ENCODE data around the gene SYCE3. TPM values are rescaled to one million over a fixed set of nuclear protein-coding genes. Genes with fewer than 3 reads are reported as not detected.
"Not testable (repeated sequence)": the region's sequence is repeated elsewhere in the genome, so short reads cannot be mapped to it uniquely, and the experiment has no call there.

SYCE3 gene
- total RNA-seq, 1 experiment from 2014 or later, result not detected

GRCh38 chr22:50523806-50524675 lies 38.7 kb downstream of the SYCE3 start:
- H3K4me3 ChIP-seq, result peak overlapping the region; percentile 53
- no peak overlapping the region for H3K27ac ChIP-seq
- peaks cover 22% of the 10 kb centered on the region for H3K4me1 ChIP-seq (replicated peaks)
- no peaks in the 10 kb centered on the region for H3K27me3 ChIP-seq (replicated peaks)
- H3K9me3 ChIP-seq (replicated peaks), result no peaks in the 10 kb centered on the region; the same call in 1 of the 2 replicates
- DNase-seq (ENCODE audit: low read depth in 1 of 2, low spot score in 2 of 2), result no peak
- H3K36me3 ChIP-seq, result peaks cover 57% of the 10 kb centered on the region

GRCh38 chr22:50523458-50523805 lies 39.3 kb downstream of the SYCE3 start:
- H3K27ac ChIP-seq, result no peak overlapping the region
- H3K36me3 ChIP-seq, result peaks cover 64% of the 10 kb centered on the region
- H3K27me3 ChIP-seq (replicated peaks), result no peaks in the 10 kb centered on the region
- H3K4me1 ChIP-seq (replicated peaks), result peaks cover 22% of the 10 kb centered on the region
- no peak overlapping the region for H3K4me3 ChIP-seq
- no peak for DNase-seq (ENCODE audit: low read depth in 1 of 2, low spot score in 2 of 2)
- H3K9me3 ChIP-seq (replicated peaks), result no peaks in the 10 kb centered on the region

GRCh38 chr22:50522806-50523438 lies 39.8 kb downstream of the SYCE3 start:
- no peak overlapping the region for H3K4me3 ChIP-seq
- DNase-seq (ENCODE audit: low read depth in 1 of 2, low spot score in 2 of 2), result no peak
- no peaks in the 10 kb centered on the region for H3K9me3 ChIP-seq (replicated peaks)
- peaks cover 69% of the 10 kb centered on the region for H3K36me3 ChIP-seq
- no peaks in the 10 kb centered on the region for H3K27me3 ChIP-seq (replicated peaks)
- peaks cover 22% of the 10 kb centered on the region for H3K4me1 ChIP-seq (replicated peaks)
- no peak overlapping the region for H3K27ac ChIP-seq

- Histone ChIP-seq H3K36me3 (peaks cover 75% of the 10 kb centered on the region), H3K27me3 (replicated peaks) (no peaks in the 10 kb centered on the region), H3K27ac (no peak overlapping the region), H3K4me1 (replicated peaks) (peaks cover 22% of the 10 kb centered on the region), H3K4me3 (no peak overlapping the region), H3K9me3 (replicated peaks) (no peaks in the 10 kb centered on the region)
- DNase-seq (ENCODE audit: low read depth in 1 of 2, low spot score in 2 of 2), result no peak
These were observed 40.4 kb downstream of the SYCE3 start for GRCh38 chr22:50522208-50522805.

GRCh38 chr22:50521710-50522109 lies 41.0 kb downstream of the SYCE3 start:
- H3K27me3 ChIP-seq (replicated peaks), result no peaks in the 10 kb centered on the region
- no peak for DNase-seq (ENCODE audit: low read depth in 1 of 2, low spot score in 2 of 2)
- H3K36me3 ChIP-seq, result peaks cover 81% of the 10 kb centered on the region
- H3K4me3 ChIP-seq, result no peak overlapping the region
- H3K27ac ChIP-seq, result no peak overlapping the region
- H3K4me1 ChIP-seq (replicated peaks), result peaks cover 19% of the 10 kb centered on the region
- no peaks in the 10 kb centered on the region for H3K9me3 ChIP-seq (replicated peaks)

- DNase-seq (ENCODE audit: low read depth in 1 of 2, low spot score in 2 of 2), result no peak
- H3K4me1 ChIP-seq (replicated peaks), result peaks cover 12% of the 10 kb centered on the region
- H3K9me3 ChIP-seq (replicated peaks), result no peaks in the 10 kb centered on the region
- H3K27me3 ChIP-seq (replicated peaks), result no peaks in the 10 kb centered on the region
- H3K27ac ChIP-seq, result no peak overlapping the region
- H3K36me3 ChIP-seq, result peaks cover 85% of the 10 kb centered on the region
- no peak overlapping the region for H3K4me3 ChIP-seq
These were observed 41.8 kb downstream of the SYCE3 start for GRCh38 chr22:50520826-50521453.

- DNase-seq (ENCODE audit: low read depth in 1 of 2, low spot score in 2 of 2); H3K9me3 ChIP-seq (replicated peaks); H3K27me3 ChIP-seq (replicated peaks); H3K4me3 ChIP-seq; H3K27ac ChIP-seq: not testable (repeated sequence)
- peaks cover 11% of the 10 kb centered on the region for H3K4me1 ChIP-seq (replicated peaks)
- H3K36me3 ChIP-seq, result peaks cover 84% of the 10 kb centered on the region
These were observed 42.5 kb downstream of the SYCE3 start for GRCh38 chr22:50520184-50520583.

GRCh38 chr22:50519151-50519550 lies 43.6 kb downstream of the SYCE3 start:
- Histone ChIP-seq H3K4me3 (no peak overlapping the region), H3K36me3 (peaks cover 74% of the 10 kb centered on the region), H3K27me3 (replicated peaks) (no peaks in the 10 kb centered on the region), H3K9me3 (replicated peaks) (no peaks in the 10 kb centered on the region), H3K4me1 (replicated peaks) (peaks cover under 1% of the 10 kb centered on the region), H3K27ac (no peak overlapping the region)
- DNase-seq (ENCODE audit: low read depth in 1 of 2, low spot score in 2 of 2), result no peak

- Histone ChIP-seq H3K27me3 (replicated peaks) (no peaks in the 10 kb centered on the region), H3K4me3 (no peak overlapping the region), H3K4me1 (replicated peaks) (no peaks in the 10 kb centered on the region), H3K27ac (no peak overlapping the region), H3K9me3 (replicated peaks) (no peaks in the 10 kb centered on the region), H3K36me3 (peaks cover 69% of the 10 kb centered on the region)
- DNase-seq (ENCODE audit: low read depth in 1 of 2, low spot score in 2 of 2), result no peak
These were observed 44.1 kb downstream of the SYCE3 start for GRCh38 chr22:50518606-50519005.

- Histone ChIP-seq H3K9me3 (replicated peaks) (no peaks in the 10 kb centered on the region), H3K4me3 (no peak overlapping the region), H3K4me1 (replicated peaks) (no peaks in the 10 kb centered on the region), H3K27ac (no peak overlapping the region), H3K27me3 (replicated peaks) (no peaks in the 10 kb centered on the region), H3K36me3 (peaks cover 62% of the 10 kb centered on the region)
- no peak for DNase-seq (ENCODE audit: low read depth in 1 of 2, low spot score in 2 of 2)
These were observed 45.0 kb downstream of the SYCE3 start for GRCh38 chr22:50517495-50518260.

GRCh38 chr22:50516891-50517290 lies 45.8 kb downstream of the SYCE3 start:
- Histone ChIP-seq H3K27me3 (replicated peaks) (no peaks in the 10 kb centered on the region), H3K27ac (no peak overlapping the region), H3K36me3 (peaks cover 61% of the 10 kb centered on the region), H3K9me3 (replicated peaks) (no peaks in the 10 kb centered on the region), H3K4me3 (no peak overlapping the region), H3K4me1 (replicated peaks) (no peaks in the 10 kb centered on the region)
- no peak for DNase-seq (ENCODE audit: low read depth in 1 of 2, low spot score in 2 of 2)

- no peaks in the 10 kb centered on the region for H3K27me3 ChIP-seq (replicated peaks)
- no peaks in the 10 kb centered on the region for H3K4me1 ChIP-seq (replicated peaks)
- no peak for DNase-seq (ENCODE audit: low read depth in 1 of 2, low spot score in 2 of 2)
- no peak overlapping the region for H3K27ac ChIP-seq
- no peak overlapping the region for H3K4me3 ChIP-seq
- H3K9me3 ChIP-seq (replicated peaks), result no peaks in the 10 kb centered on the region
- peaks cover 58% of the 10 kb centered on the region for H3K36me3 ChIP-seq
These were observed 46.7 kb downstream of the SYCE3 start for GRCh38 chr22:50516068-50516467.

GRCh38 chr22:50513175-50513574 lies 49.5 kb downstream of the SYCE3 start:
- Histone ChIP-seq H3K27me3 (replicated peaks) (no peaks in the 10 kb centered on the region), H3K27ac (no peak overlapping the region), H3K4me3 (no peak overlapping the region), H3K4me1 (replicated peaks) (peaks cover 11% of the 10 kb centered on the region), H3K36me3 (peaks cover 43% of the 10 kb centered on the region), H3K9me3 (replicated peaks) (no peaks in the 10 kb centered on the region)
- no peak for DNase-seq (ENCODE audit: low read depth in 1 of 2, low spot score in 2 of 2)

All from SJSA1 (cell line).